K562 (cell line): ENCODE results near the gene CCDC78. TPM values are rescaled to one million over a fixed set of nuclear protein-coding genes. Genes with fewer than 3 reads are reported as not detected.

Source experiments
- CTBP1 ChIP-seq: fragments of 450-650 bp; IDR thresholded peaks from 2 replicates; pipeline ENCODE4 v1.6.1; 2016; ENCODE audit warnings: borderline replicate concordance
- HDAC1 ChIP-seq, 2 experiments: fragments of 450-650 bp; IDR thresholded peaks; 2 replicates each; pipeline ENCODE4 v1.6.1; 2016 to 2017; ENCODE audit warnings: inconsistent platforms in 1 of 2, mild to moderate bottlenecking in 1 of 2, moderate library complexity in 1 of 2
- MAZ ChIP-seq, 2 experiments: fragments of 450-650 bp in 1 of 2; sonication (generic) in 1 of 2; formaldehyde crosslinking; IDR thresholded peaks in 1 of 2; conservative IDR thresholded peaks in 1 of 2; 2 replicates each; pipeline versions ENCODE4 v1.4.0 to v1.5.0; 2020; ENCODE audit warnings: mild to moderate bottlenecking in 1 of 2, missing genetic modification reagents in 1 of 2
- PCBP1 ChIP-seq: fragments of 200-400 bp; formaldehyde crosslinking; IDR thresholded peaks from 2 replicates; pipeline ENCODE4 v1.6.1; 2018; ENCODE audit warnings: mild to moderate bottlenecking, low read depth, low read length; ENCODE audit not compliant: poor library complexity, severe bottlenecking
- REST ChIP-seq, 2 experiments: fragments of 450-650 bp; formaldehyde crosslinking in 1 of 2; IDR thresholded peaks; 2 replicates each; pipeline versions ENCODE4 v1.4.0 to v1.6.1; 2014 to 2020; ENCODE audit warnings: mild to moderate bottlenecking in 2 of 2, borderline replicate concordance in 1 of 2, low read depth in 1 of 2
- ZNF507 ChIP-seq: conservative IDR thresholded peaks from 2 replicates; pipeline ENCODE4 v1.6.1; 2017; ENCODE audit warnings: missing genetic modification characterization, missing compliant biosample characterization
- polyA plus RNA-seq, 8 experiments: library from polyadenylated mRNA; depleted of rRNA in 4 of 8; stranded (reverse) in 5 of 8; unstranded in 3 of 8; fragments of >200 nt; fragmentation: Nextera tagmentation in 2 of 8; fragmentation: Illumina TruSeq in 1 of 8; extraction: Ambion mirVana in 2 of 8; extraction: Trizol in 1 of 8; gene quantifications; 2 replicates each; pipeline versions ENCODE4 v1.2.1 to v1.2.3, GENCODE V29; 2011 to 2014; ENCODE audit warnings: inconsistent platforms in 1 of 8, missing spikeins in 1 of 8
- total RNA-seq, 7 experiments: library from RNA; depleted of rRNA in 6 of 7; stranded (reverse); fragments of >200 nt in 6 of 7; fragmentation: Illumina TruSeq in 2 of 7; extraction: Trizol in 2 of 7; gene quantifications; 2 replicates each; pipeline versions ENCODE4 v1.2.1 to v1.2.3, GENCODE V29; 2011 to 2021; ENCODE audit warnings: low replicate concordance in 1 of 7
- TF ChIP-seq, protein P1 (sequence below): sonication (generic); formaldehyde crosslinking; IDR thresholded peaks from 2 replicates; pipeline ENCODE4 v1.8.0; 2022; ENCODE audit warnings: missing genetic modification reagents, mild to moderate bottlenecking, borderline replicate concordance
- TF ChIP-seq, protein P2 (sequence below), 2 experiments: IDR thresholded peaks; 2 replicates each; pipeline ENCODE4 v1.6.1; 2012; ENCODE audit warnings: improper control_type of control experiment in 2 of 2, low read depth in 2 of 2, low read length in 2 of 2, borderline replicate concordance in 1 of 2

The CCDC78 gene
- total and polyA plus RNA-seq, 9 of the 15 experiments (the other 6 are each of a cell fraction or from before 2014, with no cell fraction given) = 0.24 to 17.7 (median 2.9) TPM

- TF ChIP-seq ZNF507 (tag) (no peak), REST (IDR thresholded peaks at IDR 0.05; ENCODE audit: borderline replicate concordance) (no peak), REST (CRISPR knock-in tag; IDR thresholded peaks at IDR 0.05; ENCODE audit: low read depth) (0 out of 2 replicates have a peak, but pooled peaks have one; percentile 28), HDAC1 (IDR thresholded peaks at IDR 0.05) (peak in 1 of 2 experiments; percentile 32; a peak in 1 of 4 replicates), PCBP1 (peak; percentile 60), CTBP1 (peak; percentile 37), MAZ (CRISPR knock-in tag; conservative IDR thresholded peaks at IDR 0.05 in 1 of 2, IDR thresholded peaks at IDR 0.05 in 1 of 2) (peak; percentile 11 to 13; a peak in 2 of 4 replicates)
- TF ChIP-seq, protein P1, sequence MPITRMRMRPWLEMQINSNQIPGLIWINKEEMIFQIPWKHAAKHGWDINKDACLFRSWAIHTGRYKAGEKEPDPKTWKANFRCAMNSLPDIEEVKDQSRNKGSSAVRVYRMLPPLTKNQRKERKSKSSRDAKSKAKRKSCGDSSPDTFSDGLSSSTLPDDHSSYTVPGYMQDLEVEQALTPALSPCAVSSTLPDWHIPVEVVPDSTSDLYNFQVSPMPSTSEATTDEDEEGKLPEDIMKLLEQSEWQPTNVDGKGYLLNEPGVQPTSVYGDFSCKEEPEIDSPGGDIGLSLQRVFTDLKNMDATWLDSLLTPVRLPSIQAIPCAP = no peak
- TF ChIP-seq, protein P2, sequence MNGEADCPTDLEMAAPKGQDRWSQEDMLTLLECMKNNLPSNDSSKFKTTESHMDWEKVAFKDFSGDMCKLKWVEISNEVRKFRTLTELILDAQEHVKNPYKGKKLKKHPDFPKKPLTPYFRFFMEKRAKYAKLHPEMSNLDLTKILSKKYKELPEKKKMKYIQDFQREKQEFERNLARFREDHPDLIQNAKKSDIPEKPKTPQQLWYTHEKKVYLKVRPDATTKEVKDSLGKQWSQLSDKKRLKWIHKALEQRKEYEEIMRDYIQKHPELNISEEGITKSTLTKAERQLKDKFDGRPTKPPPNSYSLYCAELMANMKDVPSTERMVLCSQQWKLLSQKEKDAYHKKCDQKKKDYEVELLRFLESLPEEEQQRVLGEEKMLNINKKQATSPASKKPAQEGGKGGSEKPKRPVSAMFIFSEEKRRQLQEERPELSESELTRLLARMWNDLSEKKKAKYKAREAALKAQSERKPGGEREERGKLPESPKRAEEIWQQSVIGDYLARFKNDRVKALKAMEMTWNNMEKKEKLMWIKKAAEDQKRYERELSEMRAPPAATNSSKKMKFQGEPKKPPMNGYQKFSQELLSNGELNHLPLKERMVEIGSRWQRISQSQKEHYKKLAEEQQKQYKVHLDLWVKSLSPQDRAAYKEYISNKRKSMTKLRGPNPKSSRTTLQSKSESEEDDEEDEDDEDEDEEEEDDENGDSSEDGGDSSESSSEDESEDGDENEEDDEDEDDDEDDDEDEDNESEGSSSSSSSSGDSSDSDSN (IDR thresholded peaks at IDR 0.05; ENCODE audit: borderline replicate concordance in 1 of 2, low read depth in 2 of 2, low read length in 2 of 2) = peak in 1 of 2 experiments; percentile 32; a peak in 1 of 4 replicates
Measured at GRCh38 chr16:714558-715476, 11.4 kb downstream of the CCDC78 start, which contains the start of gene METRN (continued).
